Aorta (tissue), 5 donors: ENCODE data around the gene TMEM239. TPM values are rescaled to one million over a fixed set of nuclear protein-coding genes. Genes with fewer than 3 reads are reported as not detected.

Experiments used
- ATAC-seq: fragments of 200-7000 bp; cut with Tn5 transposase; one replicate; pipeline ENCODE4 v1.9.1; 2022; ENCODE audit warnings: moderate library complexity; ENCODE audit not compliant: low FRiP score
- DNase-seq, 2 donors: peaks; one replicate each; pipeline ENCODE4 v3.0.0-alpha.2; 2020
- H3K27ac ChIP-seq, 2 donors: one replicate each; pipeline ENCODE4 v1.5.1; 2013; ENCODE audit warnings: low read length in 2 of 2, mild to moderate bottlenecking in 2 of 2, moderate library complexity in 2 of 2, control low read depth in 1 of 2, inconsistent platforms in 1 of 2, low read depth in 1 of 2
- H3K27me3 ChIP-seq, 2 donors: one replicate each; pipeline ENCODE4 v1.6.1; 2013; ENCODE audit warnings: control low read depth in 1 of 2, low read length in 1 of 2, mild to moderate bottlenecking in 1 of 2, moderate library complexity in 1 of 2; ENCODE audit not compliant: insufficient read depth in 2 of 2, control insufficient read depth in 1 of 2
- H3K36me3 ChIP-seq, 2 donors: one replicate each; pipeline ENCODE4 v1.6.1; 2013; ENCODE audit warnings: control low read depth in 1 of 2, low read length in 1 of 2, mild to moderate bottlenecking in 1 of 2; ENCODE audit not compliant: insufficient read depth in 2 of 2, control insufficient read depth in 1 of 2
- H3K4me1 ChIP-seq, 2 donors: one replicate each; pipeline ENCODE4 v1.6.1; 2013; ENCODE audit warnings: low read length in 2 of 2, control low read depth in 1 of 2, mild to moderate bottlenecking in 1 of 2, moderate library complexity in 1 of 2; ENCODE audit not compliant: insufficient read depth in 2 of 2, control insufficient read depth in 1 of 2
- H3K4me3 ChIP-seq, 2 donors: one replicate each; pipeline ENCODE4 v1.5.1; 2013; ENCODE audit warnings: low read length in 2 of 2, control low read depth in 1 of 2, mild to moderate bottlenecking in 1 of 2
- H3K9me3 ChIP-seq: one replicate; pipeline ENCODE4 v1.6.1; 2013; ENCODE audit warnings: mild to moderate bottlenecking, low read length; ENCODE audit not compliant: control insufficient read depth
- WGBS, 2 donors: extraction: QIAGEN DNeasy Blood & Tissue Kit; methylation state at CpG; one replicate each; pipeline ENCODE4 v1.1.7; 2013; 5-methylcytosine and 5-hydroxymethylcytosine counted together
- intact Hi-C, 2 donors: fragments of 100-400 bp; cut with DNase I; formaldehyde crosslinking; loops; one replicate each; pipeline versions ENCODE4 v1.14.2 to v1.15.0; 2022
- polyA plus RNA-seq, 2 donors: library from polyadenylated mRNA; stranded (reverse); fragments of 200-250 nt; gene quantifications; one replicate each; pipeline ENCODE4 v1.2.3, GENCODE V29; 2013
- total RNA-seq, 2 donors: library from RNA; stranded (reverse); fragmentation: NEBNext Ultra II Directional; extraction: Animal tissue kit (Norgen Biotek cat#: 25700); gene quantifications; one replicate each; pipeline ENCODE4 v1.2.1, GENCODE V29; 2021
- donor health status: healthy with polysubstance abuse.
- donor health status: Bipolar disorder and iron deficiency.
- donor health status: DM: no; HTN: no; CAD: no.
- donor health status: DM: no; HTN: no; CAD: no.
- donor health status: DM: yes; HTN: yes; CAD: no.

TMEM239 gene
- total and polyA plus RNA-seq, 4 donors = not detected

DNA sequence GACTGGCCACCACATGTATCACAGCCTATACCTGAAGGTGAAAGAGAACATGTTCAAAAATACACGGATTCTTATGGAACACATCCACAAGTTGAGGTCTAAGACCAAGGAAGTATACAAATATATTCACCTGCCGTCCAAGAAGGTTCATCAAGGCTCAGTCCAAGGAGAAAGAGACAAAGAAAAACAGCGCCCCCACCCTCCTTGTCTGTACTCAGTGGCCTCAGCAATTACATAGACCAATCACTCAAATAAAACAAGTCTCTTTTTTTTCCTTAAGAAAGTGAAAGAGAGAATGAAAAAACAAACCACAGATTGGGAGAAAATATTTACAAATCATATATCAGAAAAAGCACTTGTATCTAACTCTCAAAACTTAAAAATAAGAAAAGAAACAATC is 35.2 kb upstream of the TMEM239 start:
- no peak for ATAC-seq
- Histone ChIP-seq H3K4me3 (no peak overlapping the region), H3K9me3 (peaks cover 1% of the 10 kb centered on the region), H3K27me3 (peaks cover 0 to 3% of the 10 kb centered on the region in 2 donors), H3K27ac (no peak overlapping the region), H3K36me3 (no peaks in the 10 kb centered on the region), H3K4me1 (no peaks in the 10 kb centered on the region)
- DNase-seq = no peak
- intact Hi-C loops = no loop called here
- WGBS, 2 donors = 30 to 33% methylated on average over 3 of the region's 3 CpGs

DNA sequence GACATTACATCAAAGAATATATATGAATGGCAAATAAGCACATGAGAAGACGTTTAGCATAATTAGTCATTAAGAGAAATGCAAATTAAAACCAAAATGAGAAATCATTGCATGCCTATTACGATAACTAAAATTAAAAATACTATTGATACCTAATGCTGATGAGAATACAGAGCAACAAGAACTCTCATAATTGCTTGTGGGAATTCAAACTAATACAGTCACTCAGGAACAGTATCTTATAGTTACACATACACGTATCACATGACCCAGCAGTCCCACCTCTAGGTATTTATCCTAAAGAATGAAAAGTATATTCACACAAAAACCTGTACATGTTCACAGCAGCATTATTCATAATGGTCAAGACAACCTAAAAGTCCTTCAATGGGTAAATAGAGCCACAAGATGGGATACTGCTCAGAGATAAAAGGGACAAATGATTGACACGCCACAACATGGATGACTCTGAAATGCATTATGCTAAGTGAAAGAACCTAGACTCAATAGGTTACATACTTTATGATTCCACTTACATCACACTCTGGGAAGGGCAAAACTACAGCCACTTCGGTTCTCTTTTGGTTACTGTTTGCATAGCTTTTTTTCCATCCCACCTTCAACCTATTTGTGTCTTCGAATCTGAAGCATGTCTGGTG is 32.1 kb upstream of the TMEM239 start:
- H3K9me3 ChIP-seq = no peaks in the 10 kb centered on the region
- no peak overlapping the region for H3K4me3 ChIP-seq
- no peak overlapping the region for H3K27ac ChIP-seq
- ATAC-seq (no peak), DNase-seq (no peak)
- no peaks in the 10 kb centered on the region for H3K36me3 ChIP-seq
- WGBS, 2 donors = 83 to 84% methylated on average over 6 of the region's 6 CpGs
- no peaks in the 10 kb centered on the region for H3K4me1 ChIP-seq
- H3K27me3 ChIP-seq = peaks cover 0 to 2% of the 10 kb centered on the region in 2 donors
- intact Hi-C loops = no loop called here

DNA sequence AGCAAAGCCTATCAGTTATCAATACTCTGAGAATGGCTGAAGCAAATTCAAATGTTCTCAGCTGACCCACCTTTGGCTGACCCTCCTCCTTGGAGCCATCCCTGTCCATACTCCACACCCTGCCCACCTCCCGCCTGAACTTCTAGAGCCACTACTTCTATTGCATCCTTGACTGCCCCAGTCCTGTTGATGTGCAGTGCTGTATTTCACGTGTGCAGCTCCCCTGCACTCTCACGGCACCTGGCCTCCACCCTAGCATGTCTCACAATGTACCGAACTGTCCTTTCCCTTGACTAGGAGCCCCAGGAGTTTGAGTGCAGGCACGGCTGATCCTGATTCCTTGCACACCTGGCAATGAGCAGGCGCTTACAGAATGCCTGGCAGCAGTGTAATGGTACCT is 22.7 kb upstream of the TMEM239 start:
- intact Hi-C loops = no loop called here
- Histone ChIP-seq H3K4me1 (no peaks in the 10 kb centered on the region), H3K36me3 (no peaks in the 10 kb centered on the region), H3K27ac (no peak overlapping the region), H3K9me3 (no peaks in the 10 kb centered on the region), H3K27me3 (no peaks in the 10 kb centered on the region), H3K4me3 (no peak overlapping the region)
- DNase-seq = no peak
- ATAC-seq = no peak
- WGBS, 2 donors = 92 to 93% methylated on average over 6 of the region's 6 CpGs

DNA sequence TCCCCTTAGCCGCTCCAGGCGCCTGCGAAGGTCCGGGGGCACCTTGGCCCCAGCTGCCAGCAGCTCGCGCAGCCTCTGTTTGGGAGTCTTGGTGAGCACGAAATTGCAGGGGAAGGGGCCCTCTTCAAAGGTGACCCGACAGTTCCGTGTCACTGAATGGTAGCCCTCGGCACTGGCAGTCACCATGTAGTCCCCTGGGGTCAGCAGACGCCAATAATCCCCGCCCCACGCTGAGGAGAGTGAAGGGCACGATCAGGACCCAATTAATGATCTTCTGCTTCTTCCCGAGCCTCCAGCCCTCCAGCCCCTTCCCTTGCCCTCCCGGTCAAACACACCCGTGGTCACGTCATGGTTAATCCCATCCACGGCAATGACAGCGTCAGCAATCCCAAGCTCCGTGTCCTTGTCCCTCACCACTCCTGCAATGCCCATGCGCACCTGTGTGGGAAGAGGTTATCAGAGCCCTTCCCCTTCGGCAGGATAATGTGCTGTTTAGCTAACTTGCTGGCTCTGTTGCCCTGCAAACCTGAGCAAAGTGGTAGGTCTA is 21.9 kb upstream of the TMEM239 start:
- H3K4me1 ChIP-seq = no peaks in the 10 kb centered on the region
- ATAC-seq (no peak), DNase-seq (no peak)
- H3K27ac ChIP-seq = no peak overlapping the region
- H3K27me3 ChIP-seq = no peaks in the 10 kb centered on the region
- WGBS, 2 donors = 89 to 91% methylated on average over 23 of the region's 23 CpGs
- H3K36me3 ChIP-seq = no peaks in the 10 kb centered on the region
- intact Hi-C loops = no loop called here
- no peak overlapping the region for H3K4me3 ChIP-seq
- H3K9me3 ChIP-seq = no peaks in the 10 kb centered on the region

DNA sequence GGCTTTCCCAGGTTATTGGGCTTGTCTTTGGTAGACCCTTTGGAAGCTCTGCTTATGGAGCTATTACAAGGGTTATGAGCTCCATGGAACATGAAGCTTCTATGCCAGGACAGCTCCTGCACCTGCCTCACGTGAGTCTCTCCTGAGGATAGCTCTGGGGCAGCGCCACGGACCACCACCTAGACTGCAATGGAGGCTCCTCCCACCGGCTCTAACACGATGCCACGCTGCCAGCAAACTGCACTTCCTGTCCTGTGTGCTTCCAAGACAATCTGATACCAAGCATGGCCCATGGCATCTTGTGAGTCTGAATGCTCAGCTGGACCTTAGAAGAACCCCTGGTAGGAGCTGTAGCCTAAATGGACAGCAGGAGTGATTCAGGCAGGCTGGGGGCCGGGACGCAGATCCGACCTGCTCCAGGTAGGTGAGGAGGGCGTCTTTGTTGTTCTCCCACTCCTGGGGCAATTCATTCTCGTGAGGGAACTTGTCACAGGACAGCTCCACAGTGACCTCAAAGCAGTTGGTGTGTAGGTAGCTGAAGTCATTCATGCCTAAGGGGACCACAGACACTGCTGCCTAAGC is 21.2 kb upstream of the TMEM239 start:
- 84 to 85% methylated on average over 11 of the region's 11 CpGs for WGBS, 2 donors
- intact Hi-C loops = no loop called here
- H3K9me3 ChIP-seq = no peaks in the 10 kb centered on the region
- DNase-seq (no peak), ATAC-seq (no peak)
- no peak overlapping the region for H3K27ac ChIP-seq
- no peaks in the 10 kb centered on the region for H3K4me1 ChIP-seq
- no peaks in the 10 kb centered on the region for H3K27me3 ChIP-seq
- no peaks in the 10 kb centered on the region for H3K36me3 ChIP-seq
- H3K4me3 ChIP-seq = no peak overlapping the region

DNA sequence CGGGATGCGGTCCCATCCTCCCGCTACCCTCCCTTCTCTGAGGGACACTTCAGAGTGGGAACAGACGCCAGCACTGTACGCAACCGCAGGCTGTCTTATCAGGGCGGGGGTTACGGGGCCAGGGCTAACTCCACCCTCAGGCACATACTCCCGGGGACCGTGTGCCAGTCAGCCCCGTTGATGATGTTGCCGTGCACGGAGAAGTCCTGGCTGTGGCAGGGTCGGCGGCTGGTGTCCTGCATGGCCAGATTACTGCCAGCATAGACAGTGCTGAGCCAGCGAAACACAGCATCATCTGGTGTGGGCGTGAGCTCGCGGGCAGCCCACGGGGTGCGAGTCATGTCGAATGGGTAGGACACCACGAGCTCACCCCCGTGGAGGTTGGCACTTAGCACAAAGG is 20.7 kb upstream of the TMEM239 start:
- ATAC-seq (no peak), DNase-seq (no peak)
- Histone ChIP-seq H3K36me3 (no peaks in the 10 kb centered on the region), H3K4me3 (no peak overlapping the region), H3K27me3 (no peaks in the 10 kb centered on the region), H3K4me1 (no peaks in the 10 kb centered on the region), H3K27ac (no peak overlapping the region), H3K9me3 (no peaks in the 10 kb centered on the region)
- intact Hi-C loops = no loop called here
- 92 to 94% methylated on average over 24 of the region's 24 CpGs for WGBS, 2 donors

DNA sequence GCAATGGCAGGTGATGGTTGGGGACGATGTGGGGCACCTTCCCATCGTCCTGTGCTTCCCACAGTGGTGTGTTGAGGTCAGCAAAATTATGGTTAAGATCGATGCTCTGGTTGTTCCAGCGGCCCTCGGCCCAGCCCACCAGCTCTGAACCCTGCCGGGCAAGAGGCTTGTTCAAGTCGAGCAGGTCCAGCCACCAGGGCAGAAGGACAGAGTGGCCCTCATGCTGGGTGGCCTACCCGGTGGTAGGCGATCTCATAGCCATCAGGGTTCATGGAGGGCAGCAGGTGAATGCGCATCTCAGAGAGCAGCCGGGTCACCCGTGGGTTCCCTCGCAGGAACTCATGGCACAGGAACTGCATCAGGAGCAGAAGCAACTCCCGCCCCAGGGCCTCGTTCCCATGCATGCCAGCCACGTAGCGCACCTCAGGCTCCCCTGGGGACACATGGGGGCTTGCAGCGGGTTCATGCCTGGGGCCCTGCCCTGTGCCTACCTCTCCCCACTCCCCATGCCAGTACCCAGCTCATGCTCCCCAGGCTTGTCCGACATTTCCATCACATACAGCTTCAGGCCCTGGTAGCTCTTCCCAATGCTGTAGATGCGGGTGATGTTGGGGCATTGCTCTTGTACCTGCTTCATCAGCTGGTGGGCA is 20.0 kb upstream of the TMEM239 start:
- no peak for ATAC-seq
- intact Hi-C loops = no loop called here

DNA sequence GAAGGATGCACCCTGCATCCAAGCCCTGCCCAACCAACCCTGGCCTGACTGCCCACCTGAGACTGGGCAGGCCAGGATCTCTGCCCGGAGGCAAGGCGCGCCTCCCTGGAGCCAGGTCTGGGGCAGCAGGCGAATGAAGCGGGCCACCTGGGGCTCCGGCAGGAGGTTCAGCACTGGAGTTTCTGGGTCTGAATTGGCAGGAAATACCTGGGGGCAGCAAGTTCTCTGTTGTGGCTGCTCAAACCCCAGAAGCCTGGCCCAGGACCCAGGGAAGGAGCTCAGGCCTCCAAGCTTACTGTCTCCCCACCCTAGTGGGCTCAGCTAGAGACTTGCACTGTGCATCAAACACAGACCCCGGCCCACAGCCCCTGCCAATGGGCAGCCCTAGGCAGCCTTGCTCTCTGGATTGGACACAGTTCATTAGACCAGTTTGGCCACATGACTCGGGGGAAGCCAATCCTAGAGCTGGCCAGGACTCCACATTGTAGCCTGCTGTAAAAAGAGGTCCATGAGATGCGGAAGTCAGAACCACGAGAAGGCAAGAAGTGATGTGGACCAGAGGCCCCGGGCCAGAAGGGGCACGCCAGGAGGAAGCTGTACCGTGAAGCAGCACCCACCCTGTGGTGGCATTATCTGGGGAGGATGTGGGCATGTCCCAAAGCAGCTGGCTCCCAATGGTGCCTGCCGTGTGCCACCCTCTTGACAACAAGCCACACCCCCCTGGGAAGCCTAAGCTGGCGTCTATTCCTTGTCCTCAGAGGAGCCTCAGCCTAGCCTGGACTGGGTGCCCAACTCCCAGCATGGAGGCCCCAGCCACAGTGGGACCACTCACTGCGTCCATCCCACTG is 18.8 kb upstream of the TMEM239 start:
- H3K27ac ChIP-seq = no peak overlapping the region
- 88 to 89% methylated on average over 16 of the region's 16 CpGs for WGBS, 2 donors
- intact Hi-C loops = no loop called here
- H3K36me3 ChIP-seq = no peaks in the 10 kb centered on the region
- H3K27me3 ChIP-seq = no peaks in the 10 kb centered on the region
- DNase-seq (no peak), ATAC-seq (no peak)
- no peaks in the 10 kb centered on the region for H3K4me1 ChIP-seq
- H3K9me3 ChIP-seq = no peaks in the 10 kb centered on the region
- H3K4me3 ChIP-seq = no peak overlapping the region

More for the DNA sequence above, 20.0 kb upstream of the TMEM239 start:
- no peaks in the 10 kb centered on the region for H3K4me1 ChIP-seq
- H3K9me3 ChIP-seq = no peaks in the 10 kb centered on the region
- DNase-seq = no peak
- H3K36me3 ChIP-seq = no peaks in the 10 kb centered on the region
- no peaks in the 10 kb centered on the region for H3K27me3 ChIP-seq
- no peak overlapping the region for H3K27ac ChIP-seq
- no peak overlapping the region for H3K4me3 ChIP-seq
- 95% methylated on average over 20 of the region's 20 CpGs for WGBS, 2 donors
